GM18511 (cell line): Measurements from ENCODE around the gene NFX1.

Source experiments
- ATAC-seq: cut with Tn5 transposase; IDR thresholded peaks from one replicate; pipeline ENCODE4 v1.9.1; 2021; ENCODE audit warnings: mild to moderate bottlenecking, moderate library complexity; ENCODE audit not compliant: unreplicated experiment

Gene NFX1

DNA sequence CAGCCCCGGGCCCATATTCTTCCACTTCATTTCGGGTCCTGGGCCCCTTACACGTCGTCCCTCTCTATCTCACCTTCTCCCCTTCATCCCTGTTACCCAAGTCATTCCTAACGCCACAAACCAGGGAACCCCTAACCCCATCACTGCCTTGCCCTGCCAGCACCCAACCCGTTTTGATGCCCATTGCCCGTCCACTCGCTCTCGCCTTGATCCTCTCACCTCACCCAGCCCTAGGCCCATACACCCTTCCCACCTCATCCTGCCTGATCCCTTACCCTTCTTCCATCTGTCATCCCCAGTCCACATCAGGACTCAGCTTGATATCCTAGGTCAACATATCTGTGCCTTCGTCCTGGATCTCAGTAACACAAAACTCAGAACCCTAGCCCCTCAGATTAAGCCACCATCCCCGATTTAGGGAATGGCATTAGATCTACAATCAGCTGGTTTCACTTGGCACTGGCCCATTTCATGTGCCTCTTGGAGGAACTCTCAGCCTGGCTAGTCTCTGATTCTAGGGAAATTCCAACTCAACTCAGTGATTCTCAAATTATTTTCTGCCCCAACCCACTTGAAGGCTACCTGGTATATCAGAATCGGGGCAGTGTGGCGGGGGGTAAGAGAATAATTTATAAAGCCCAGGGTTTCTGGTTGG, 25.0 kb upstream of the NFX1 start:
- ATAC-seq, result no peak

DNA sequence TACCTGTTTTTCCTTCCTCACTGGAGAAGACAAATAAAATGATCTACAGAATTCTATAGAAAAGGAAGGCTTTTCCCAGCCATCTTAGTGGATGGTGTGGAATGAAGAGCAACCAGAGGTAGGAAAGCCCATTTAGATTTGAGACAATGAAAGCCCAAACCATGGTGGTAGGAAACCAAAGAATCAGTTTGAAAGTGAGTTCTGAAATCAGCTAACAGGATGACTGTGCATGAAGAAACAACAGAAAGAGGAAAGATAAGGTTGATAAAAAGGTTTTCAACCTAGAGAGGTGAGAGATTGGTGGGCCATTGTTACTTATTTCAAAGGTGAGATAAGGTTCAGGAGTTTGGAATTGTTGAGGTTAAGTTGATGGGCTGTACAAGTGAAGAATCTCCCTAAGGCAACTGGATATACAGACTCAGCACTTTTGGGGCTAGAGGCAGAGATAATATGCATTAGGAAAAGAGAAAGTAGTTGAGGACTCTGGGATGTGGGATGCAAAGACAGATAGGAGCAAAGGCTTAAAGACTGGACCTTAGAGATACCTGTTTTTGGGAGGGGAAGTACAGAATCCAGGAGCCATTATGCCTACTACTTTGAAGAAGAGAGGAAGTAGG, 23.1 kb upstream of the NFX1 start:
- ATAC-seq, result no peak

DNA sequence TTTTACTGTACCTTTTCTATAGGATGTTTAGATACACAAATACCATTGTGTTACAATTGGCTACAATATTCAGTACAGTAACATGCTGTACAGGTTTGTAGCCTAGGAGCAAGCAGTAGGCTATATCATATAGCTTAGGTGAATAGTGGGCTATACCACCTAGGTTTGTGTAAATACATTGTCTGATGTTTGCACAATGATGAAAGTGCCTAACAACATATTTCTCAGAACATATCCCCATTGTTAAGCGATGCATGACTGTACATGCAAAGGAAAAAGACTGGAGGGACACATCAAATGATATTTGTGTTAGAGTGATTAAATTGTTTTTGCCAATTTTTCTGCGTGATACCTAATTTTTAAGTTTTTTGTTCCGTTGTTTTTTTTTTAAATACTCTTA, 20.2 kb upstream of the NFX1 start:
- no peak for ATAC-seq

DNA sequence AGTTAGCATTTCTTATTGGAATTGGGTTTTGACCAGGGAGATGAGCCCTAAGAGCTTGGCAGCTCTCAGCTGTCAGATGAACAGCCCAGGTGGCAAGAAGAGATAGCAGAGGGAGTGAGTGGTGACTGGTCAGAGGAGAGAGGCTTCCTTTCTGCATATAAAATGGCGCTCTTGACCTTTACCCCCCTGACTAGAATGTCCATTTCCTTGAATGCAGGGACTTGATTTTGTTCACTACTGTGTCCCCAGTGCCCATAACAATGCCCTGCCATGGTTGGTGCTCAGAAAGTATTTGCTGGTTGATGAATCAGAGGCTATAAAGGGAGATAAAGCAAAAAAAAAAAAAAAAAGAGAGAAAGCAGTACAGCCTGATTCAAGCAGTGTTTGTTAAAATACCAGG, 18.3 kb upstream of the NFX1 start:
- ATAC-seq, result no peak

DNA sequence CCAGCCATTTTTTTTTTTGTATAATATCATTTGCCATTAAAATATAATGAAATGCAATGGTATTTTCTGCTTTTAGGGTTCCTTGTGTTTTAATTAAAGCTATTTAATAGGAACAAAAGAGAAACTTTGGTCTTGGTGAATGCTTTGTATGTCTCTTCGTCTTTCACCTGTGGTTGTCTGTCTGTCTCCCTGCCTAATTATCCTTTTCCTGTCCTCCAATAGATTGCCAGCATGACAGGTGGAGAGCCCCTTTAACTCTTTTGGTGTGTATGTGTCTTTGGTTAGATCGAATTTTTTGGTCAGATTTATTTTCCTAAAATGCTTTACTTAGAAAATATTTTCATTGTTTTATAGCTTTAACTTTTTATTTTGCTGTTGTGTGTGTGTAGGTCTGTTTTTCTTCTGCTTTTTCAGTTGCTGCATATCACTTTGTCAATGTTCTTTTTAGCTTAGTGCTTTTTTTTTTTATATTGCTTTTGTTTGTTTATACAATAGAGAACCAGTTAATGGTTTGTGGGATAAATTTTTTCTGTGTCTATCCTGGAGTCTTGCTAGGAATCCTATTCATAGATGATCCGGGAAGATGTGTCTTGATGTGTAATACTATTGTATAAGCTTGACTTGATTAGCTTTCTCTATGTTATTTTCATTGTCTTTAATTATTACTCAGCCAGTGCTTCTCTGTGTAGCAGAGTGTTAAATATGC, 16.9 kb upstream of the NFX1 start:
- ATAC-seq, result no peak

DNA sequence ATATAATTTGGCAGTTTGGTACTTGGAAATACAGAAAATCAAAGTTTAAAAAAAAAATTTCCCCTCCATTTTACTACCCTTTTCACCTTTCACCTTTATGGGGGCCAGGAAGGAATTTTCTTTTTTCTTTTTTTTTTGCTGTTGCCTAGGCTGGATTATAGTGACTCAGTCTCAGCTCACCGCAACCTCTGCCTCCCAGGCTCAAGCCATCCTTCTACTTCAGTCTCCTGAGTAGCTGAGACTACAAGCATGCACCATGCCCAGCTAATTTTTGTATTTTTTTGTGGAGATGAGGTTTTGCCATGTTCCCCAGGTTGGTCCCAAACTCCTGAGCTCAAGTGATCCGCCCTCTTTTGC, 16.4 kb upstream of the NFX1 start:
- no peak for ATAC-seq

DNA sequence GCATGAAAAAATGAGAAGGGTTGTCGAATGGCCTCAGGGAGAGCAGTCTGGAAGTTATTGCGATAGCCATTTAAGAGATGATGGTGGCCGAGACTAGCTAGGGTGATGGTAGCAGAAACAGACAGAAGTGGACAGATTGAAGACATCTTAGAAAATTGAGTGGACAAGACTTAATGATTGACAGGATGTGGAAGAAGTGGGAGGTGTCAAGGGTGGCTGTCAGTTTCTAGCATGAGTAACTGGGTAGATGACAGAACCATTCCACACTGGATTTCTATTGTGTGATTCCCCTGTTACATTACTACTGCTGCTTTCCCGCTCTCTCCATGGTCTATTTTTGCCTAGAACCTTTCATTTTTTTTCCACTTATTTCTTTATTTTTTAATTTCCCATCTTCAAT, 12.8 kb upstream of the NFX1 start:
- no peak for ATAC-seq

DNA sequence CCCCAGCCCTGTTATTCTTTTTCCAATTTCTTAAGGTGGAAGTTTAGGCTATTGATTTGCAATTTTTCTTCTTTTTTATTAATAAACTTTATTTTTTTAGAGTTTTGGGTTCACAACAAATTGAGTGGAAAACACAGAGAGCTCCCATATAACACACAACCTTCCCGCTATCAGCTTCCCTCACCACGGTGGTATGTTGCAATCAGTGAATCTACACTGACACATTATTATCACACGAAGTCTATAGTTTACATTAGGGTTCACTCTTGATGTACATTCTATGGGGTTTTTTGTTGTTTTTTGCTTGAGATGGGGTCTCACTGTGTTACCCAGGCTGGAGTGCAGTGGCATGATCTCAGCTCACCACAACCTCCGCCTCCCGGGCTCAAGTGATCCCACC, 4.8 kb upstream of the NFX1 start:
- ATAC-seq, result no peak

DNA sequence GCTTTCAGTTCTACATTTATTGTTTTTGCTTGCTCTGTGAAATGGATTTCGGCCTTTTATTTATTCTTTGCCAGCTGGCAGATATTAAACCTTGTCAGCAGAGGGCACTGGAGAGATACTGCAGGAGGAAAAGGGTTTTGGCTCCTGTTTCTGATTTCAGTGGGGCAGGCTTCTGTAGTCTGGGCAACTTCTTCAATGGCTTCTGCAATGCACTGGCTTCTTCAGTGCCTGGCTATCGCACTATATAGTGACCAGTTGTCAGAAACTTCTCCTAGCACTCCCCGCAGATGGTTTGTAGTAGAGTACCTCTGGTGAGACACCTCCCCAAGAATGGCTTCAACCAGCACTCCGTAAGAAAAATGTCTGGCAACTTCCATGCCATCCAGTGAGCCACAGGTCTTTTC, 3.2 kb upstream of the NFX1 start:
- no peak for ATAC-seq

DNA sequence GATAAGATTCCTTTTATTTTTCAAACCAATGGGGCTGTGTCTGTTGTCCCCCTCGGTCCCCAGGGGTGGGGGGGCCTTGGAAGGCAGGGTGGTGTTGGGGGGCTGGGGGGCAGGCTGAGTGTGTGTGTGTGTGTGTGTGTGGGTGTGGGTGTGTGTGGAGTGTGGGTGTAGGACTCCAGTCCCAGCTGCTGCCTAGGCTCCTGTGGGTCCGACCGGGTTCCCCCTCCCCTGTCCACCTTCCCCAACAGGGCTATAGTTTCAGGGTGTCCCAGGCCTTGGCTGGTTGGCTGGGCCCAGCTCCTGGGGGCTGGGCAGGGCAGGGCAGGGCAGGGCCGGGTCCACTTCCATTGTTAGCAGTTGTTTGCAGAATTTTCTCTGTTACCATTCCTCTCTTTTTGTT, 2.1 kb upstream of the NFX1 start:
- no peak for ATAC-seq

DNA sequence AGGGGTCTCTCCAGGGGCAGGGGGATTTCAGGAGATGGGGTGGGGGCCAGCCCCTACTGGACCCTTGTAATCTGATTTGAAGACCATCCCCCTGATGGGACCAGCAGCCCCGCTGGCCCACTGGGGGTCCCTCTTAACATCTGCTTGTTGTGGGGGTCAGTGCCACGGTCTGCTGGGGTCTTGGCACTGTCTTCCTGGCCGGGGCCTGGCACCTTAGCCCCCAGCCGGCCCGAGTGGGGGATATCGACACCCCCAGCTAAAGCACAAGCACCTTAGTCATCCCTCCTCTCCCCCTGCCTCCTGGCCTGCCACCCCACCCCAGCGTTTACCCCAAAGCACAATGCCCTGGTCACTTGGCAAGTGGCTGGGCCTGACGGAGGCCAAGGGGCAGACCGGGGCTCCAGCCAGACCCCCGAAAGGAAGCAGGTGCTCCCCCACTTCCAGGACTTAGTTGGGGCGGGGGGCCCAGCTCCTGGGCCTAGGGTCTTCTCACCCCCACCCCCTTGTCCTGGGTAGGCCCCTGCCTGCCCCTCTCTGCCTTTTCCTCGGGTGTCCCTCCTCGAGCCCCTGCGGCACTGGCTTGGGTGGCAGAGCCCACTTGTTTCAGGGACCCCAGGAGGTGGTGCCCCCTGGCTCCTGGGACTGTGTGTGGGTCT, 1.4 kb upstream of the NFX1 start:
- ATAC-seq, result no peak

DNA sequence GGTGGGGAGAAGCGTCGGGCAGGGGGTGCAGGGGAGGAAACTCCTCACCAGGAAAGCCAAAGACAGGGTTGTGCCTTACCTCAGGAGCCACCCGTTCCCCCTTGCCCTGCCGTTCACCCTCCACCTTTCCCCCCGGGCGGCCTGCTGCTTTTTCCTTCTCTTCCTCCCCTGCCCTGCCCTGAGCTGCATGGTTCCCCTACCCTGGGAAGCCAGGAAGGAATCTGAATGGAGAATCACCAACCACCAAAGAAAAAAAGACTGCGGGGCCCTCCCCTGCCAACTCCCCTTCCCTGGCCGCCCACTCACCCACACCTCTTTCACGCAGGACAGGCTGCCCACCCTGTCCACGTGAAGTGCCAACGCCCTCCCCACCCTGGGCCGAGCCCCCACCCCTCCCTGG, 820 bp upstream of the NFX1 start:
- ATAC-seq, result no peak

DNA sequence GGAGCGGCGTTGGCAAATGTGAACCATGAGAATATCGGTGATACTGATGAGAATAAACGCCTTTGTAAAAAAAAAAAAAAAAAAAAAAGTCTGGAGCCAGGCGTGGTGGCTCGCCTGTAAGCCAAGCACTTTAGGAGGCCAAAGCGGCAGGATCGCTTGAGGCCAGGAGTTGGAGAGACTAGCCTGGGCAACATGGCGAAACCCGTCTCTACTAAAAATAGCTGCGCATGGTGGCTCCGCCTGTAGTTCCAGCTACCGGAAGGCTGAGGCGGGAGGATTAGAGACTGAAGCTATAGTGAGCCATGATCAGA, 425 bp upstream of the NFX1 start:
- ATAC-seq, result no peak

DNA sequence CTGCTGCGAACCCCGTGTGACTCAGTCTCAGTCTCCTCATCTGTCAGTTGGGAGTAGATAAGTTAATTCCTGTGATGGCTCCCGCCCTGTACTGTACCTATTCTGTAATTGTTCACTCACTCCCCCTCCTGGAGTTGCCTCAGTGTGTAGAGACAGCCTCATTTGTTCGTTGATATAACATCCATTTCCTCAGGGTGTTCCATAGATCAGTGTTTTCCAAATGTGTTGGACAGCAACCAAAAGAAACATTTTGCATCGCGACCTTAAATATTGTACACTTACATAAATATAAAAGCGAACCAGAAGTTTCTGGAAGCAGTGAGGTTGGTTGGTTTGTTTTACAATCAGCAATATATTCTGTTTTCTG, 698 bp downstream of the NFX1 start:
- no peak for ATAC-seq

DNA sequence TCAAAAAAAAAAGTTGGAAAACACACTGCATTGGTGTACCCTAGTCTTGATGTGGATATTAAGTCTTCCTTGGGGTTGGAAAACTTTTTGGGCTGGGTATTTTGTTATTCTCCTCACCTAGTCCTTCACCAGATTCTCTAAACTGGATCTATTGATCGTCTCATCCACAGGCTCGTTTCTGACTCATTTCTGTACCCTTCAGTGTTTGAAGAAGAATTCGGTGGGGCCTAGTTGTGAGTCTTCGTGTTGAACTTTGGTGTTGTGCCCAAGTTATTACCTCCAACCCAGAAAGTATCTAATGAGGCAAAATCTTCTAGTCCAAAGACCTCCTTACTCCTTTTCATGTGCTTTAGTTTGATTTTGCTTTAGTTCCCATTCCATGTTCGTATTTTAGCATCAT, 1.6 kb downstream of the NFX1 start:
- no peak for ATAC-seq

DNA sequence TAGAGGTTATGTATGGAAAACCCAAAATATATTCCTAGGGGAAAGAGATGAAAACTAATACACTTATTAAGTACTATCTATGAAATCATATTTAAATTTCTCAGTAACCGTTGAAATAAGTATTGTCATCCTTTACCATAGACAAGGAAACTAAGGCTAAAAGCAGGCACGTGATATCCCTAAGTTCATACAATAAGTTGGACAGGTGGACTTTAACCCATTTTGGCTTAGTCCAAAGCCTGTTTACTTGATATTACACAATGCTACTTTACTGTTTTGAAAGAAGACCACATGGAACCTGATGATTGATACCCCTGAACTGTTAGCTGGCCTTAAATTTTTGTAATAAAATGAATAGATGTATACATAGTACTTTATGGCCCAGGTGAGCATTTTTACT, 3.5 kb downstream of the NFX1 start:
- ATAC-seq, result no peak

DNA sequence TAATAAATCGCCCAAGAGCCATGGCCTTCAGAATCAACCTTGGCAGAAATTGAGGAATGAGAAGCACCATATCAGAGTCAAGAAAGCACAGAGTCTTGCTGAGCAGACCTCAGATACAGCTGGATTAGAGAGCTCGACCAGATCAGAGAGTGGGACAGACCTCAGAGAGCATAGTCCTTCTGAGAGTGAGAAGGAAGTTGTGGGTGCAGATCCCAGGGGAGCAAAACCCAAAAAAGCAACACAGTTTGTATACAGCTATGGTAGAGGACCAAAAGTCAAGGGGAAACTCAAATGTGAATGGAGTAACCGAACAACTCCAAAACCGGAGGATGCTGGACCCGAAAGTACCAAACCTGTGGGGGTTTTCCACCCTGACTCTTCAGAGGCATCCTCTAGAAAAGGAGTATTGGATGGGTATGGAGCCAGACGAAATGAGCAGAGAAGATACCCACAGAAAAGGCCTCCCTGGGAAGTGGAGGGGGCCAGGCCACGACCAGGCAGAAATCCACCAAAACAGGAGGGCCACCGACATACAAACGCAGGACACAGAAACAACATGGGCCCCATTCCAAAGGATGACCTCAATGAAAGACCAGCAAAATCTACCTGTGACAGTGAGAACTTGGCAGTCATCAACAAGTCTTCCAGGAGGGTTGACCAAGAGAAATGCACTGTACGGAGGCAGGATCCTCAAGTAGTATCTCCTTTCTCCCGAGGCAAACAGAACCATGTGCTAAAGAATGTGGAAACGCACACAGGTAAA, 4.5 kb downstream of the NFX1 start:
- ATAC-seq, result no peak

DNA sequence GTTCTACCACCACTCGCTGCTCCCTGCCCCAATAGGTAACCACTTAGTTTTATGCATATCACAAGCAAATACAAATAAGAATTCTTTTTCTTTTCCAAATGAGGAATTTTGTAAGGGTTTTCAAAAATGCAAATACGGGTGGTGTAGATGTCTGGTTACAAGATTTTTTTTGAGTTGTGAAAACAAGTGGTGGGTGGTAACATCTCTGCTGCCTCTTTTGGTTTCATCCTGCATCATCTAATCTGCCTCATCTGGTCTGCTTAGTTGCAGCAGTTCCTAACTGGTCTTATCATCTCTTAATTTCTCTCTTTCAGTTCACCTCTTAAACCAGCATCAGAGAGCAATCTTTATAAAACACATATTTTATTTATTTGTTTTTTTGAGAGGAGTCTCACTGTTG, 5.3 kb downstream of the NFX1 start:
- ATAC-seq, result peak; percentile 45

DNA sequence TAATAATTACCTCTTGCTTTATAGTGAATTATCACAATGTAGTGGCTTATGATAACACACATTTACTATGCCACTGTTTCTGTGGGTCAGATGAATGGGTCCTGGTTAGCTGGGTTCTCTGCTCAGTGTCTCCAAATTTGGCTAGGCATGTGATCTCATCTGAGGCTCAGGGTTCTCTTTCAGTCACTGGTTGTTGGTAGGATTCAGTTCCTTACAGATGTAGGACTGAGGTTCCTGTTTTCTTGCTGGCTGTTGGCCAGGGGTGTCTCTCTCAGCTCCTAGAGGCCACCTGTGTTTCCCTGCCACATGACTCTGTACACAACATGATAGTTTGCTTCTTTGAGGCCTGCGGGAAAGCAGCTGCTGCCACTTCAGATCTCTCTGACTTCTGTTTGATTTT, 7.1 kb downstream of the NFX1 start:
- peak; percentile 85 for ATAC-seq

DNA sequence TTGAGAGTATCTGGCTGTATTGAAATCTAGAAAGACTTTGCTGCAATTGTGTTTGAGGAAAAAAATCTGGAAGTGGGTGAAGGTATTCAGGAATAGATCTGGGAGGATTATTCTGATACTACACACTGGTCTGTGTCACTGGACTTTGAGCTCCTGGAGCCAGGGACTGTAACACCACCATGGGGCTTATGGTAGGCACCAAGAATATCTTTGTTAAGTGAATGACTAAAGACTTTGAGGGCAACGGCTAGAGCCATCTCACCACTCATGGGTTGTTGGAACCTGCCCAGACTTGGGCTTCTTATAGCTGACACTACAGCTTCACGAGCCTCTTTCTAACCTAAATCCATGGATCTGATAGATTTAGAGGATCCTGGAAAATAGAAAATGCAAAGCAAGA, 10.2 kb downstream of the NFX1 start:
- ATAC-seq, result no peak

DNA sequence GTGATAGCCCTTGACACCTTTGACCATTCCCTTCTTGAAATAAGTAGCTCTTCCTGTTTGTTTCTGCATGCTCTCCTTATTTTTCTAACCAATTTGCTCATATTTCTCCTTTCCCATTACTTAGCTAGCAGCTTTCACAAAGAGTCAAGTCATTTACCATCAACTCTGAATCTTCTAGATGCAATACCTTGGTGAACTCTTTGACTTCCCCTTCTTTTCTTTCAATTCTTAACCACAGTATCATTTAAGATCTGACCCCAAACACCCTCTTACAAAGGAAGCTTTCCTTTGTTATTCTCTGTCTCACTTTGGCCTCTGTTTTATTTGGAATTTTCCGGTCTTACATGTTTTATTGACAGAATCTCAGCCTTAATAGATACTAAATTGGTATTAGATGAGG, 14.0 kb downstream of the NFX1 start:
- ATAC-seq, result no peak

DNA sequence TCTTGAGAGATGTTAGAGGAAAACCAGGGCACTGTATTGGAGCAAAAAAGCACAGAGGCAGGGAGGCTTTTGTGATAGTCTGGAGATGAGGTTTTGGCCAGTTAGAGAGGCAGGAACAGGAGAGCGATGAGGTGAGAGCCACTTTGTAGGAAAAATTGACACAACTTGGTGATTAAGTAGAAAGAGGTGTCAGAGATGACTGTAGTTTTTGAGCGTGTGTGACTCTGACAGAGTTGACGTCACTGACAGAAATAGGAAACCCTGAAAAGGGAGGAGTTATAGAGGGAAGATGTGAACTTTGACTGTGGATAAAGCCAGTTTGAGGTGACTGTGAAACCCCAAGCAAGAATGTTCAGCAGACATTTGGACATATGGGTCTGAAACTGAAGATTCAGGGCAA, 15.7 kb downstream of the NFX1 start:
- ATAC-seq, result no peak
